PFSK-1 (cell line): Measurements from ENCODE around the gene ESRRA.

ENCODE experiments used
- FOXP2 ChIP-seq: optimal IDR thresholded peaks from 2 replicates; pipeline ENCODE3; 2011; ENCODE audit warnings: borderline replicate concordance, control low read depth, inconsistent platforms; ENCODE audit not compliant: insufficient read depth; ENCODE audit errors: extremely low read length, extremely low read depth
- POLR2AphosphoS5 ChIP-seq: IDR thresholded peaks from 2 replicates; pipeline ENCODE4 v1.6.1; 2012; ENCODE audit warnings: low read depth, mild to moderate bottlenecking, control low read depth, low read length, moderate library complexity
- REST ChIP-seq, 2 experiments: IDR thresholded peaks; 2 replicates each; pipeline versions ENCODE4 v1.6.1 to v1.8.0; 2011 to 2012; ENCODE audit warnings: low read depth in 2 of 2, low read length in 2 of 2, control low read depth in 1 of 2, inconsistent platforms in 1 of 2, mild to moderate bottlenecking in 1 of 2, moderate library complexity in 1 of 2; ENCODE audit not compliant: insufficient read depth in 1 of 2
- SIN3A ChIP-seq: IDR thresholded peaks from 2 replicates; pipeline ENCODE4 v1.6.1; 2012; ENCODE audit warnings: mild to moderate bottlenecking, low read length, moderate library complexity, borderline replicate concordance; ENCODE audit not compliant: insufficient read depth
- TAF1 ChIP-seq: IDR thresholded peaks from 2 replicates; pipeline ENCODE4 v1.6.1; 2012; ENCODE audit warnings: low read length, control low read depth, borderline replicate concordance; ENCODE audit not compliant: insufficient read depth

The ESRRA gene

GRCh38 chr11:64341429-64341828, 36.1 kb downstream of the ESRRA start:
- TF ChIP-seq POLR2AphosphoS5, result no peak
- TF ChIP-seq SIN3A, result no peak
- TF ChIP-seq FOXP2, result no peak
- TF ChIP-seq REST (IDR thresholded peaks at IDR 0.05; ENCODE audit: insufficient read depth in 1 of 2, low read depth in 2 of 2, low read length in 2 of 2), result no peak
- TF ChIP-seq TAF1, result no peak

- TF ChIP-seq FOXP2, result peak; percentile 27
- no peak for TF ChIP-seq SIN3A
- TF ChIP-seq REST (IDR thresholded peaks at IDR 0.05; ENCODE audit: insufficient read depth in 1 of 2, low read depth in 2 of 2, low read length in 2 of 2), result no peak
- no peak for TF ChIP-seq TAF1
- TF ChIP-seq POLR2AphosphoS5, result no peak
Observed at GRCh38 chr11:64341851-64342791, 36.8 kb downstream of the ESRRA start.

- TF ChIP-seq POLR2AphosphoS5 (no peak), REST (IDR thresholded peaks at IDR 0.05; ENCODE audit: insufficient read depth in 1 of 2, low read depth in 2 of 2, low read length in 2 of 2) (no peak)
Observed at GRCh38 chr11:64342869-64343745, 37.8 kb downstream of the ESRRA start.

GRCh38 chr11:64343767-64344559, 38.6 kb downstream of the ESRRA start:
- TF ChIP-seq REST (IDR thresholded peaks at IDR 0.05; ENCODE audit: insufficient read depth in 1 of 2, low read depth in 2 of 2, low read length in 2 of 2), result no peak
- TF ChIP-seq POLR2AphosphoS5, result no peak
- no peak for TF ChIP-seq TAF1
- TF ChIP-seq FOXP2, result no peak
- TF ChIP-seq SIN3A, result no peak
